K562 (cell line): ENCODE data around the gene CCDC178. TPM values are rescaled to one million over a fixed set of nuclear protein-coding genes. Genes with fewer than 3 reads are reported as not detected.

Experiments used
- ATAC-seq: fragments of 200-7000 bp; cut with Tn5 transposase; 3 replicates; pipeline ENCODE4 v1.9.1; 2020; ENCODE audit warnings: moderate library complexity
- BruUV-seq: library from RNA; stranded (reverse); fragments of 400-500 nt; replicated peaks from 2 replicates; lab custom pipeline; 2021; lab: Mats Ljungman, UMichigan
- CTCF ChIA-PET: fragments of 300-600 bp; formaldehyde crosslinking; extraction: SDS; loops from one replicate; lab custom pipeline; 2021; ENCODE audit warnings: low intra/inter-chr PET ratio; lab: Yijun Ruan, JAX
- POLR2A ChIA-PET: fragments of 300-600, 350-650 bp; sonication (Branson Sonifier 250); formaldehyde crosslinking; extraction: SDS; loops from one replicate; lab custom pipeline; 2021; ENCODE audit warnings: antibody characterized with exemption, inconsistent platforms; lab: Yijun Ruan, JAX
- DNase-seq, 4 experiments: peaks; one replicate each; pipeline versions ENCODE4 v3.0.0 to v3.0.0-alpha.2; 2011 to 2018; ENCODE audit warnings: low spot score in 3 of 4, mixed read lengths in 3 of 4; ENCODE audit errors: extremely low read depth in 1 of 4
- FAIRE-seq: peaks from 2 replicates; lab custom pipeline; 2011; peaks lifted over from hg19 to GRCh38; lab: Jason Lieb, UNC
- H2AFZ ChIP-seq: 2 replicates; pipeline ENCODE4 v1.6.0; 2011; ENCODE audit warnings: low read depth, low read length, control low read depth, inconsistent platforms
- H3K27ac ChIP-seq: fragments of 200-600 bp; 3 replicates; pipeline ENCODE4 v1.8.0; 2011; ENCODE audit warnings: low read depth, mild to moderate bottlenecking, control low read depth, inconsistent platforms, low read length, moderate library complexity, mixed read lengths; ENCODE audit errors: extremely low read depth
- H3K27me3 ChIP-seq, 2 experiments: fragments of 300-600 bp in 1 of 2; 2 replicates in 1 of 2; 3 replicates in 1 of 2; pipeline versions ENCODE4 v1.6.0 to v1.8.0; 2011; ENCODE audit warnings: inconsistent platforms in 2 of 2, low read length in 2 of 2, mild to moderate bottlenecking in 1 of 2, mixed read lengths in 1 of 2, moderate library complexity in 1 of 2; ENCODE audit not compliant: control insufficient read depth in 2 of 2, insufficient read depth in 2 of 2
- H3K36me3 ChIP-seq: fragments of 300-600 bp; 3 replicates; pipeline ENCODE4 v1.8.0; 2011; ENCODE audit warnings: mild to moderate bottlenecking, low read length, inconsistent platforms; ENCODE audit not compliant: control insufficient read depth, insufficient read depth
- H3K4me1 ChIP-seq, 2 experiments: fragments of 200-600 bp in 1 of 2; replicated peaks in 1 of 2; 2 replicates in 1 of 2; 3 replicates in 1 of 2; pipeline versions ENCODE4 v1.5.1 to v1.8.0; 2011; ENCODE audit warnings: inconsistent platforms in 2 of 2, low read length in 2 of 2, mild to moderate bottlenecking in 1 of 2, mixed read lengths in 1 of 2, moderate library complexity in 1 of 2; ENCODE audit not compliant: control insufficient read depth in 2 of 2, insufficient read depth in 2 of 2
- H3K4me2 ChIP-seq: 2 replicates; pipeline ENCODE4 v1.6.1; 2011; ENCODE audit warnings: low read length, control low read depth, inconsistent platforms, mixed read lengths; ENCODE audit not compliant: insufficient read depth
- H3K4me3 ChIP-seq: fragments of 200-600 bp; sonication (generic), shearing (Covaris generic); 2 replicates; pipeline ENCODE4 v1.5.1; 2016; ENCODE audit warnings: control low read depth, inconsistent platforms
- H3K79me2 ChIP-seq: fragments of 200-600 bp; 3 replicates; pipeline ENCODE4 v1.8.0; 2011; ENCODE audit warnings: low read length, inconsistent platforms; ENCODE audit not compliant: control insufficient read depth, insufficient read depth
- H3K9ac ChIP-seq, 2 experiments: 2 replicates each; pipeline versions ENCODE4 v1.6.0 to v1.6.1; 2011; ENCODE audit warnings: low read depth in 2 of 2, low read length in 2 of 2, control low read depth in 1 of 2, inconsistent platforms in 1 of 2, mild to moderate bottlenecking in 1 of 2, mixed read lengths in 1 of 2; ENCODE audit not compliant: insufficient read depth in 1 of 2
- H3K9me1 ChIP-seq: one replicate; pipeline ENCODE4 v1.6.0; 2011; ENCODE audit warnings: inconsistent platforms, mild to moderate bottlenecking, low read length, moderate library complexity; ENCODE audit not compliant: control insufficient read depth, insufficient read depth
- H3K9me3 ChIP-seq: replicated peaks from 2 replicates; pipeline ENCODE4 v1.5.1; 2011; ENCODE audit warnings: low read depth, low read length, inconsistent platforms; ENCODE audit not compliant: control insufficient read depth, insufficient read depth
- H4K20me1 ChIP-seq: replicated peaks from 2 replicates; pipeline ENCODE4 v1.6.1; 2011; ENCODE audit warnings: low read length, inconsistent platforms, mixed read lengths; ENCODE audit not compliant: control insufficient read depth, insufficient read depth
- E4F1 ChIP-seq: fragments of 250-450 bp; sonication (Bioruptor Pico); IDR thresholded peaks from 2 replicates; pipeline ENCODE4 v1.5.0; 2021; ENCODE audit warnings: mild to moderate bottlenecking, borderline replicate concordance
- WGBS: fragments of 100-300 bp; shearing (Covaris generic); methylation state at CpG from one replicate; pipeline ENCODE4 v1.1.6; 2016; ENCODE audit warnings: low coverage, mixed read lengths; ENCODE audit not compliant: insufficient coverage; ENCODE audit errors: missing lambda C conversion rate; 5-methylcytosine and 5-hydroxymethylcytosine counted together
- in situ Hi-C: fragments of 300-500 bp; cut with MboI; formaldehyde crosslinking; loops from 4 replicates; pipeline ENCODE4 v1.15.0; 2018; ENCODE audit warnings: inconsistent platforms, mixed read lengths
- intact Hi-C: fragments of 100-400 bp; cut with micrococcal nuclease; formaldehyde crosslinking; loops from 2 replicates; pipeline ENCODE4 v1.14.2; 2022
- polyA plus RNA-seq, 8 experiments: library from polyadenylated mRNA; depleted of rRNA in 4 of 8; stranded (reverse) in 5 of 8; unstranded in 3 of 8; fragments of >200 nt; fragmentation: Nextera tagmentation in 2 of 8; fragmentation: Illumina TruSeq in 1 of 8; extraction: Ambion mirVana in 2 of 8; extraction: Trizol in 1 of 8; gene quantifications; 2 replicates each; pipeline versions ENCODE4 v1.2.1 to v1.2.3, GENCODE V29; 2011 to 2014; ENCODE audit warnings: inconsistent platforms in 1 of 8, missing spikeins in 1 of 8
- total RNA-seq, 7 experiments: library from RNA; depleted of rRNA in 6 of 7; stranded (reverse); fragments of >200 nt in 6 of 7; fragmentation: Illumina TruSeq in 2 of 7; extraction: Trizol in 2 of 7; gene quantifications; 2 replicates each; pipeline versions ENCODE4 v1.2.1 to v1.2.3, GENCODE V29; 2011 to 2021; ENCODE audit warnings: low replicate concordance in 1 of 7
- TF ChIP-seq, protein P1 (sequence below), 3 experiments: IDR thresholded peaks in 2 of 3; conservative IDR thresholded peaks in 1 of 3; 2 replicates each; pipeline ENCODE4 v1.5.1; 2011 to 2012; ENCODE audit warnings: low read length in 3 of 3, mild to moderate bottlenecking in 3 of 3, control low read depth in 2 of 3, improper control_type of control experiment in 1 of 3, inconsistent platforms in 1 of 3, low read depth in 1 of 3, mixed read lengths in 1 of 3, moderate library complexity in 1 of 3; ENCODE audit not compliant: insufficient read depth in 2 of 3

CCDC178 gene
- total and polyA plus RNA-seq, 9 of the 15 experiments (the other 6 are each of a cell fraction or from before 2014, with no cell fraction given), result 0.12 to 0.47 (median 0.15) TPM; not detected in 6

- no peak overlapping the region for H3K9ac ChIP-seq
- POLR2A ChIA-PET, result no interaction called here
- no peaks in the 10 kb centered on the region for H4K20me1 ChIP-seq
- no peaks in the 10 kb centered on the region for H3K9me3 ChIP-seq
- intact Hi-C loops, result no loop called here
- no peak overlapping the region for H3K4me3 ChIP-seq
- BruUV-seq, result no TSS peak
- ATAC-seq (no peak), FAIRE-seq (no peak), DNase-seq (peak in 1 of 4 experiments; percentile 9)
- H2AFZ ChIP-seq, result no peak overlapping the region
- H3K36me3 ChIP-seq, result no peaks in the 10 kb centered on the region
- H3K9me1 ChIP-seq, result no peaks in the 10 kb centered on the region
- H3K4me2 ChIP-seq, result no peak overlapping the region
- CTCF ChIA-PET, result no interaction called here
- in situ Hi-C loops, result no loop called here
- no peaks in the 10 kb centered on the region for H3K27me3 ChIP-seq
- WGBS, result 3% methylated on average over 8 of the region's 8 CpGs
- TF ChIP-seq, protein P1, sequence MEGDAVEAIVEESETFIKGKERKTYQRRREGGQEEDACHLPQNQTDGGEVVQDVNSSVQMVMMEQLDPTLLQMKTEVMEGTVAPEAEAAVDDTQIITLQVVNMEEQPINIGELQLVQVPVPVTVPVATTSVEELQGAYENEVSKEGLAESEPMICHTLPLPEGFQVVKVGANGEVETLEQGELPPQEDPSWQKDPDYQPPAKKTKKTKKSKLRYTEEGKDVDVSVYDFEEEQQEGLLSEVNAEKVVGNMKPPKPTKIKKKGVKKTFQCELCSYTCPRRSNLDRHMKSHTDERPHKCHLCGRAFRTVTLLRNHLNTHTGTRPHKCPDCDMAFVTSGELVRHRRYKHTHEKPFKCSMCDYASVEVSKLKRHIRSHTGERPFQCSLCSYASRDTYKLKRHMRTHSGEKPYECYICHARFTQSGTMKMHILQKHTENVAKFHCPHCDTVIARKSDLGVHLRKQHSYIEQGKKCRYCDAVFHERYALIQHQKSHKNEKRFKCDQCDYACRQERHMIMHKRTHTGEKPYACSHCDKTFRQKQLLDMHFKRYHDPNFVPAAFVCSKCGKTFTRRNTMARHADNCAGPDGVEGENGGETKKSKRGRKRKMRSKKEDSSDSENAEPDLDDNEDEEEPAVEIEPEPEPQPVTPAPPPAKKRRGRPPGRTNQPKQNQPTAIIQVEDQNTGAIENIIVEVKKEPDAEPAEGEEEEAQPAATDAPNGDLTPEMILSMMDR (IDR thresholded peaks at IDR 0.05 in 2 of 3, conservative IDR thresholded peaks at IDR 0.05 in 1 of 3; ENCODE audit: insufficient read depth in 2 of 3, low read depth in 1 of 3, low read length in 3 of 3), result peak in 1 of 3 experiments; percentile 28; a peak in 2 of 6 replicates
- no peak for TF ChIP-seq E4F1 (CRISPR knock-in tag)
- H3K4me1 ChIP-seq, result no peaks in the 10 kb centered on the region
- H3K79me2 ChIP-seq, result no peaks in the 10 kb centered on the region
- H3K27ac ChIP-seq, result no peak overlapping the region
These were observed 239.0 kb downstream of the CCDC178 start for GRCh38 chr18:33201509-33201926.
